Measurements from ENCODE around the gene PI4KA.

DNA sequence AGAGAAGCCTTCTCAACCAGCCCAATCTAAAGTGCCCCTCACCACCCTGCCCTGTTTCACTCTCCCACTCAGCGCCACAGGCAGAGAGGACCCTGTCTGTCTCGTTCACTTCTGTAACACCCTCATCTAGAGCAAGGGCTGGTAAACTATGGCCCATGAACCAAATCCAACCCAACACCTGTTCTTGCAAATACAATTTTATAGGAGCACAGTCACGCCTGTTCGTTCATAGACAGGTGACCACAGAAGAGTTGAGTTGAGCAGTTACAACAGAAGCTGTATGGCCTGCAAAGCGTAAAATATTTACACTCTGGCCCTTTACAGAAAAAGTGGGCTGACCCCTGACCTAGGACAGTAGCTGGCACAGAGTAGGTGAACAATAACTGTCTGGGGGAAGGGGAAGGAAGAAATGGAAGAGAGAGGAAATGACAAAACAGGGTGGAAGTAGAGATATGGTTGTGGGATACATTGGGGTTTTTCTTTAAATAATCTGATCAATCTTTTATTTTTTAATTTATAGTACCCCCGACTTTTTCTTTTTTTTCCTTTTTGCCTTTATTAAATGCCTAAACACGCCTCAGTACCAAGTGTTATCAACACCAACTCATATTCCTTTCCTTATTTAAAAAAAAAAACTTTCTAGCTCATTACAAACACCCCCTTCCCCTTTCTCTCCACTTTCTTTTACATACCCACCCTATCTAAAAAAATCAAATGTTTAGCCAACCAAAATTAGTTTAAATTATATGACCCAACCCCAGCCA lies 63.8 kb downstream of the PI4KA start:
- no peak for TF ChIP-seq RFX5 (IDR thresholded peaks at IDR 0.05; ENCODE audit: low read length)
- TF ChIP-seq, protein P1, sequence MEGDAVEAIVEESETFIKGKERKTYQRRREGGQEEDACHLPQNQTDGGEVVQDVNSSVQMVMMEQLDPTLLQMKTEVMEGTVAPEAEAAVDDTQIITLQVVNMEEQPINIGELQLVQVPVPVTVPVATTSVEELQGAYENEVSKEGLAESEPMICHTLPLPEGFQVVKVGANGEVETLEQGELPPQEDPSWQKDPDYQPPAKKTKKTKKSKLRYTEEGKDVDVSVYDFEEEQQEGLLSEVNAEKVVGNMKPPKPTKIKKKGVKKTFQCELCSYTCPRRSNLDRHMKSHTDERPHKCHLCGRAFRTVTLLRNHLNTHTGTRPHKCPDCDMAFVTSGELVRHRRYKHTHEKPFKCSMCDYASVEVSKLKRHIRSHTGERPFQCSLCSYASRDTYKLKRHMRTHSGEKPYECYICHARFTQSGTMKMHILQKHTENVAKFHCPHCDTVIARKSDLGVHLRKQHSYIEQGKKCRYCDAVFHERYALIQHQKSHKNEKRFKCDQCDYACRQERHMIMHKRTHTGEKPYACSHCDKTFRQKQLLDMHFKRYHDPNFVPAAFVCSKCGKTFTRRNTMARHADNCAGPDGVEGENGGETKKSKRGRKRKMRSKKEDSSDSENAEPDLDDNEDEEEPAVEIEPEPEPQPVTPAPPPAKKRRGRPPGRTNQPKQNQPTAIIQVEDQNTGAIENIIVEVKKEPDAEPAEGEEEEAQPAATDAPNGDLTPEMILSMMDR (IDR thresholded peaks at IDR 0.05) = no peak
- TF ChIP-seq MXI1 (IDR thresholded peaks at IDR 0.05; ENCODE audit: low read depth, low read length) = no peak

All from SK-N-SH (cell line).